ENCODE results near the gene EGF. TPM values are rescaled to one million over a fixed set of nuclear protein-coding genes. Genes with fewer than 3 reads are reported as not detected.
A peak's percentile ranks its signal among the peaks of the same experiment; 100 is the strongest.

EGF gene
- total RNA-seq, 1 donor from 2014 or later = 0.41 TPM

GRCh38 chr4:109989618-109990017 is 76.9 kb downstream of the EGF start:
- DNase-seq (ENCODE audit: extremely low read depth, low read depth, low spot score) = no peak

DNA sequence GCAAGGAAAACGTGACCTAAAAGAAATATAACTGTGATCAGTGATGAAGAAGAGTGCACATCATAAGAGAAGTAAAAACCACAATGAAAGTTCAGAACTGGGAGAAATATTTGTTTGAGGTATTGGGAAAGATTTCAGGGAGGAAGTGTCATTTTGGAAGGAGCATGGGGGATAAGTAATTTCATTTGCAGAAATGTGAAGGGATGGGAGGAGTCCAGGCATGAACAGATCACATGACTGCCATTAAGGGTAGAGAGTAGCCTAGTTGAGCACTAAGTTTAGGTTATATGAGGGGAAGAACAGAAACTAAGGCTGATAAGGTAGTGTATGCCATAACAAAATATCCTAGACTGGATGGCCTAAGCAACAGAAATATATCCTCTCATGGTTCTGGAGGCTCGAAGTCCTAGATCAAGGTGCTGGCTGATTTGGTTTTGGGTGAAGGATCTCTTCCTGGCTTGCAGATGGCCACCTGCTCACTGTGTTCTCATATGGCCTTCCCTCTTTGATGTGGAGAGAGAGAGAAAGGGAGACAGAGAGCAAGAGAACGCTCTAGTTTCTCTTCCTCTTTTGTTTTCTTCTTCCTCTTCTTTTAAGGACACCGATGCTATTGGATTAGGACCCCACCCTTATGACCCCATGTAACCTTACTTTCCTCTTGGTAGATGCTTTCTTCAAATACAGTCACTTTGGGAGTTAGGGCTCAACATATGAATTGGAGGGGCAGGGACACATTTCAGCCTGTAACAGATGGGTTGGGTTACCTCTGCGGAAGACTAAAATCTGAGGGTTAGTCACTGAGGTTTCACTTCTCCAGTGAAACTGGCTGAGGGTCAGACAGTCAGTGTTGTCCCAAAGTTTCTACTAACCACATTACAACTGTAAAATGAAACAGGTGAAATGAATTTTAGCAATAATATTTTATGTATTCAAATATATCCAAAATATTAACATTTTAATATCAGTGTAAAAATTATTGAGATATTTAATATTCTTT is 77.9 kb downstream of the EGF start:
- DNase-seq (ENCODE audit: extremely low read depth, low read depth, low spot score) = no peak

DNA sequence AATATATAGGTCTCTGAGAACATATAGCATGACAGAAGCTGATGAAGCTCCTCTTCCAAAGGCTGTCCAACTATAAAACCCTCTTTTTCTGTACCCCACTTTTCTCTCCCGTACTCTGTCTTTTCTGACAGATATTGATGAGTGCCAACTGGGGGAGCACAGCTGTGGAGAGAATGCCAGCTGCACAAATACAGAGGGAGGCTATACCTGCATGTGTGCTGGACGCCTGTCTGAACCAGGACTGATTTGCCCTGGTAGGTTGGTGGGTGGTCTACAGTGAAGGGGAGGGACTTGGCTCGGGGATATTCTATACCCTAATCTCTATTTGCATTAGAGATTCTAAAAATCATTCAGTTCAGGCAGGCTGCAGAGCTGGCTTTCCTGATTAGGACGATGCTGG is 80.4 kb downstream of the EGF start:
- no peak for DNase-seq (ENCODE audit: extremely low read depth, low read depth, low spot score)

- DNase-seq (ENCODE audit: extremely low read depth, low read depth, low spot score) = no peak
Measured at GRCh38 chr4:109994415-109994827, 81.7 kb downstream of the EGF start.

DNA sequence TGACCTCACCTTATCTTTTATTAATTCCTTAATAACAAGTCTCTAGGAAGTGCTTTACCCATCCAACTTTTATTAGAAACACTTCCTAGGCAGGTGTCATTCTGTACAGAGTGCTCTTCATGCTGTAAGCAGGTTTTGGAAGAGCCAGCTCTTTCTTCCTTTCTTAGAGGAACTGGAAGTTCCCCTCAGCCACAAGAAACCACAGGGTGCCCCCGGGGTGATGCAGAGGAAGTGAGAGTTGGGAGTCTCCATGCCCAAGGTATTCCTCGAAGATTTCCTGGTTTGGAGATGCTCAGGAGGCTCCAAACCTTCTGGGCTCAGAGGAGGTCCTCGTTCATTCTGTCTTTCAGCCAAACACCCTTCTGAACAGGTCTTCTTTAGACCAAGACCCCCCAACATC is 83.8 kb downstream of the EGF start:
- DNase-seq (ENCODE audit: extremely low read depth, low read depth, low spot score) = no peak

DNA sequence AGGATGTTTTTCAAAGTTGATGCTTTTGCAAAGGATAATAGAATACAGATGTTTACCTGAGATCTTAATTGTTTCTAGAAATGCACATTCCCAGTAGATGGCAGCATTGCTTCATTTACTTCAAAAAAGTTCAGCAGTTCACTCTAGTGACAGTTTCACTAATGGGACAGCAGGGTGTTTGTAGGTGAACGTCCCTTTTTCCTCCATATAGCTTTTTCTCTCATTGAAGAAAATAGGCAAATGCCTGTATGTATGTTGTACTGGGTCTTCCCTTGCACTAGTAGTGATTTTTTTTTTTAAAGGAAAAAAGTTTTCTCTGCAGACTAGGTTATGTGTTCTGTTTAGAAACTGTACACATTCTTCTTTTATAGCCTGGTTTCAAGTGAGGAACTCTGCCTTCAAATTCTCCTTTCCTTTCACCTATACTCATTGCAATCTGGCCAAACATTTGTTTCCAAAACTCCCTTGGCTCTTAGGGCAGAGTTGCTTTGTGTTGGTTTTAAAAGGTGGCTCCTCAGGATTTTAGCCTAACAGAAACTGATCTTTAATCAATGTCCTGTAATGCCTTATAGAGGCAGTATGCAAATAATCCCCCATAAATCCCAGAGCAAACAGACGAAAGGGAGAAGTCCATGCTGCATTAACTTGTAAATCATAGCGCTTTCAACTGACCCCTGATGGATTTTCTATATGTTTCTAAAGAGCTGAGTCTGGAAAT is 86.3 kb downstream of the EGF start:
- peak; percentile 63 for DNase-seq (ENCODE audit: extremely low read depth, low read depth, low spot score)

GRCh38 chr4:109999585-109999912 is 86.9 kb downstream of the EGF start:
- no peak for DNase-seq (ENCODE audit: extremely low read depth, low read depth, low spot score)

GRCh38 chr4:110002326-110002725 is 89.6 kb downstream of the EGF start:
- no peak for DNase-seq (ENCODE audit: extremely low read depth, low read depth, low spot score)

DNA sequence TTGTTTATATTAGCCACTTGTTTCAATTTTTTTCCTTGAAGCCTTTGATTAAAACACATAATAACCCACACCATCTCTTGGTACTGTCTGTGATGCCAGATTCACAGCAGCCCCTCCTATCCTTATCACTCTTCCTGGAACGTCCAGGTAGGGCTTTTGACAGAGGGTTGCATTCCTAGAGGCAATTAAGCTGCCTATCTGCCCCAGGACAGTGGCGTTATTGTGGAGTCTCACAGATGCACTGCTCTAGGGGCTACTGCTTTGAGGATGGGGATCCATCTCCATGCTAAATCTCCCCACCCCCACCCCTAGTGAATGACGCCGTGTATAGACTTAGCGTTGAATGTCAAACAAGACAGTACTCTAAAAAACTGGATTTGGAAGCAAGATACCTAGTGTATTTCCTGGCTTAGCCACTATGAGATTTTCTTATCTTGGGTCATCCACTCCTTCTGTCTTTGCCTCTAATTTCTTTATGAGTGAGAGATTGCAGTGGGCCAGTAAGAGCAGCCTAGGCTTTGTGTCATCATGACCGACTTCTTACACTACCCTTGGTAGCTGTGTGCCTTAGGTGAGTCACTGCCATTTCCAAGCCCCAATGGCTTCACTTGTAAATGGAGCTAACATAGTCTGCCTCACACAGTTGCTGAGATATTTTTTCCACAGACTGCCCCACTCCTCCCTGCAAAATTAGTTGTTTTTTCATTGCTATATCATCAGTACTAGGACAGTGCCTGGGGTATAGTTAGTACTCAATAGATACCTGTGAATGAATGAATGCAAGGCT is 90.9 kb downstream of the EGF start:
- no peak for DNase-seq (ENCODE audit: extremely low read depth, low read depth, low spot score)

DNA sequence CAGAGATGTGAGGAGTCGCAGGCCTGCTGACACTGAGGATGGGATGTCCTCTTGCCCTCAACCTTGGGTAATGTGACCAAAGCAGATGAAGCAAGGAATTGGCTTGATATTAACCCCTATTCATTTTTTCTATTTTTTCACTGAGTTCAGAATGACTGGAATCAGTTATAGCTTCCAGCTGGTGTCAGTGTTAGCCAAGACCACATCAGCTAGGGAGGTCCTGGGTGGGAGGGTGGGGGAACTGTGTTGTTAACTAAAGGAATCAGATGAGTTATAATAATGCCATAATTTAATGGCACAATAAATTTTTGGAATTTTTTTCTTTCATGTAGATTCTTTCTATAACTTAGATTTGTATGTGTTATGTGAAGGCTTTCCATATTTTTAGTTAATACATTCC is 91.9 kb downstream of the EGF start:
- DNase-seq (ENCODE audit: extremely low read depth, low read depth, low spot score) = no peak

DNA sequence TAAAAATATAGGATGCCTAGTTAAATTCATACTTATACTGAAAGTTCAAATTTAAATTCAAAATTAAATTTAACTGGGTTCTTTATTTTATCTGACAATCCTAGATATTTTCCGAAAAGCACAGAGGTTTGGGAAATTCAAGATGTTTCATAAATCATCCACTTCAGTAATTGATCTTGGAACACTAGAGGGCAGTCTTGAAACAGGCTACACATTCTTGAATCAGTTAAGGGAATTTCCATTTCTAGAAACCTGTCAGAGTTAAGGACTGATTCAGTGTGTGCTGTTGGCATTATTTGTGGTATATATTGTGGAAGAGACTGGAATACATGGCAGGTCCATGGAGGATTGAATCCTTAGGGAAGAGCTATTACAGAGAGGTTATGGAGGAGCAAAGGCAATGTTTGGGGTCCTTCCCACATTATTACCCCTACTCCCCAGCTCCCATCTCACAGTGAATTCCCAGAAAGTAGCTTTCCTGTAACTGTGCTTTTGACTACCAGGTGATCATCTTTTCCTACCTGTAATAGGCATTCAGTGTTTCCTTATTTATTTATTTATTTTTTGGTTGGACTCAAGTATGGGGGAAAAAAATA is 92.9 kb downstream of the EGF start:
- peak; percentile 48 for DNase-seq (ENCODE audit: extremely low read depth, low read depth, low spot score)

GRCh38 chr4:110007217-110007616 is 94.5 kb downstream of the EGF start:
- DNase-seq (ENCODE audit: extremely low read depth, low read depth, low spot score) = no peak

DNA sequence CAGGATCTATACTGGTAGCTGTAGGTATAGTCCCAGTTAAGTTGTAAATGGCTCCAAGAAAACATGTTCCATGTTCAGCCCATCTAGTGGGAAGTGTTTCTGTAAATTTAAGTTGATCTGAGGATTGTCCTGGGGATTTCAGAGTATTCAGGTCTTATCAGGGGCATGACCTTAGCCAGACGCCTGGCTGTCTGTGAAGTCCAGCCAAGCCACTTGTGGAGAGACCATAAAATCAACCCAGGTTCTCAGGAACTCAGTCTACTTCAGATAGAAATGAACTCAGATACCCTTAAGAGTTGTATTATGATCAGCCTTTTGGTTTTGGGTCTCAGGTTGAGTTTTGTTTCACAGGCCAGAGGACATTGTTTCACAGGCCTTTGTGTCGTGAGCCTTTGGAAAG is 95.9 kb downstream of the EGF start:
- DNase-seq (ENCODE audit: extremely low read depth, low read depth, low spot score) = no peak

DNA sequence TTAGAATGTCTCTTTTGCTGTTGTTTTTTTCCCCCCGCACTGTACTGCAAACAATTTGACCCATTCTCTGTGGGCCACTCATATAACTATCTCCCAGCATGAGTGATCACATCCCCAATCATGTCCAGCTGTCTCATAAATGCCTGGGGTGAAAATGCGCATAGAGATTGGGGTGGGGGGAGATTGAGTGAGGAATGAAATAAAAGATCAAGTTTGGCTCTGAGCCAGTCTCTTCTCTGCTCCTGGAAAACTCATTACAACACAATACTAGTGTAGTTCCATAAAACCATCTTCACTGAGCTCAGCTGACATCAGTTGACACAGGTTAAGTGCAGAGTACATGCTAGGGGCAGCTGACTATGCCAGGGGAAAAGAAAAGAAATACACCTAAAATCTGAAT is 96.9 kb downstream of the EGF start:
- DNase-seq (ENCODE audit: extremely low read depth, low read depth, low spot score) = no peak

DNA sequence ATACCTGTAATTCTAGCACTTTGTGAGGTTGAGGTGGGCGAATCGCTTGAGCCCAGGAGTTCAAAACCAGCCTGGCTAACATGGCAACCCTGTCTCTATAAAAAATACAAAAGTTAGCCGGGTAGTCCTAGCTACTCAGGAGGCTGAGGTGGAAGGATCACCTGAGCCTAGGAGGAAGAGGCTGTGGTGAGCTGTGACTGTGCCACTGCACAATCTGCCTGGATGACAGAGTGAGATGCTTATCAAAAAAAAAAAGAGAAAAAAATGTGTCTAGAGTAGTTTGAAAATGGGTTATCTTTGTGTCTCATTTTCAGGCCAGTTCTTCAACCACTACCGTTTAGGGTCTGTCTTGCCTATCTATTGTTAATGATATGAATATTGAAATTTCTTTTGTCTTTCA is 98.1 kb downstream of the EGF start:
- no peak for DNase-seq (ENCODE audit: extremely low read depth, low read depth, low spot score)

GRCh38 chr4:110012917-110013316 is 100.2 kb downstream of the EGF start:
- no peak for DNase-seq (ENCODE audit: extremely low read depth, low read depth, low spot score)

- DNase-seq (ENCODE audit: extremely low read depth, low read depth, low spot score) = no peak
Measured at GRCh38 chr4:110014233-110014632, 101.5 kb downstream of the EGF start.

DNA sequence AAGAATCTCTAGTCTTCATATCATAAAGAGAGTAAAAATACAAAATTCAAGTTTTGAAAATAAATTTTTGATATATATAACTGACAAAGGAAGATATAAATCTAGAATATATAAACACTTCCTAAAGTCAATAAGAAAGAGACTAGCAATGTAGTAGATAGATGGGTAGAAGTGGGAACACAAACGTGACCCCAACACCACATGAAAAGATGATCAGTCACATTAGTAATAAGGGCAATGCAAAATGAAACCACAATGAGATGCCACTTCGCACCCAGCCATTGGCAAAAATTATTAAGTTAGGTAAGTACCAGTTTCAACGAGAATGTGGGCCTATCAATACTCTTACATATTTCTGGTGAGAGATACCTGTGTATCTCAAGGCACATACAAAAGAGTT is 106.5 kb downstream of the EGF start:
- no peak for DNase-seq (ENCODE audit: extremely low read depth, low read depth, low spot score)

- no peak for DNase-seq (ENCODE audit: extremely low read depth, low read depth, low spot score)
Measured at GRCh38 chr4:110020139-110020538, 107.5 kb downstream of the EGF start.

- DNase-seq (ENCODE audit: extremely low read depth, low read depth, low spot score) = no peak
Measured at GRCh38 chr4:110020646-110021443, 108.2 kb downstream of the EGF start.
